ENCODE results near the gene IL10RA.

Gene IL10RA

GRCh38 chr11:118048472-118049370, 62.5 kb downstream of the IL10RA start:
- no peak for DNase-seq

DNA sequence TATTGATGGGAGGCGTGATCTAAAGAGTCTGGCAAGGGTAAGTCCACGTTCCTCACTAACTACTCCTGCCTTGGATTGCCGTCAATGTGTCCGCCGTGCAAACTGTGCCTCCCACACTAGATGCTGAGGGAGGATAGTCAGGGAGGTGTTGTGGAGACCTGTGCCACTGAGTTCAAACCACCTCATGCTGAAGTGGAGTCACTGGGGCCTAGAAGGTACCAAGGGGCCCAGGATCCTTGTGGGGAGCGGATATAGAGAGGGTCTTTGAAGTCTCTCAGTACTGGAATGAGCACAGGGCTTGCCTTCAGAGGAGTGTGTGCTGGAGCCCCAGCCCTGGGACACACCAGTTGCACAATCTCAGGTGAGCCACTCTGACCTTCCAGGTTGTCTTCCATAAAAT, 63.6 kb downstream of the IL10RA start:
- DNase-seq, result no peak

DNA sequence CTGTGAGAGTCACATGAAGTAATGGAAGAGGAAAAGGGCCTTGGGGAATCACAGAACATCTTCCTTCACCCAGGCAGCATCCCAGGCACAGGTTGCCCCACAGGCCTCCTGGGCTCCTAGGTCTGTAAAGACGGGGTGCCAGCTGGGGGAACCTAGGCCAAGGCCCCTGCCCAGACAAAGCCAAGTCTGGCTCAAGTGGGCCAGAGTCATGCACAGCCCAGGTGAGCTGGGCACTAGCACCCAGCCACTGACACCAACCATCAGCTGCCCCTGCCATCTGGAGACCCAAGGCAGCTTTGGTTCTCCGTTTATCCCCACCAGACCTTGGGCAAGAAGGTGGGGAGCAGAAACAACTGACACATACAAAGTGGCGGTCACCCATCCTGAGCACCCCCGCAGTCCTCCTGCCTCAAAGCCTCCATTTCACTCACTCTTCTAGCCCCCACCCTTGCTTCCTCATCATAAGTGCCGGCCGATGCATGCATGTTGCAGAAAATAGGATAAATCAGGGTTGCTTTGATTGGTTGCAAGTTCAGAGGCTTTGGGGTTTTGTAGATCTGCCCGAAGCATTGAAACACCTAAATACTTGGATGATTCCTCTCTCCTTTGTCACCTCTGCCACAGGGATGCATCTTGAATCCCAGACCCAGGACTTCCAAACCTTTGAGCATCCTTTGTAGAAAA, 64.2 kb downstream of the IL10RA start:
- DNase-seq, result no peak
